Neural cell (in vitro differentiated cells): ENCODE results near the gene MRPS22. TPM values are rescaled to one million over a fixed set of nuclear protein-coding genes. Genes with fewer than 3 reads are reported as not detected.
"Not testable (repeated sequence)": the region's sequence is repeated elsewhere in the genome, so short reads cannot be mapped to it uniquely, and the experiment has no call there.

Experiments used
- H2AFZ ChIP-seq: fragments of 200-600, 300-800 bp; sonication (generic), shearing (Covaris generic); 2 replicates; pipeline ENCODE4 v1.6.0; 2014; ENCODE audit warnings: low read depth, mild to moderate bottlenecking, antibody characterized with exemption, low read length, moderate library complexity
- H3F3A ChIP-seq: fragments of 200-600 bp; shearing (Covaris generic); 2 replicates; pipeline ENCODE4 v1.6.1; 2016; ENCODE audit warnings: mild to moderate bottlenecking, moderate library complexity, mixed read lengths, antibody characterized with exemption, low read length; ENCODE audit not compliant: insufficient read depth, poor library complexity, severe bottlenecking
- H3K27ac ChIP-seq: fragments of 200-600, 300-800 bp; sonication (generic), shearing (Covaris generic); 2 replicates; pipeline ENCODE4 v1.5.1; 2014; ENCODE audit warnings: mild to moderate bottlenecking, low read length, moderate library complexity
- H3K27me3 ChIP-seq: fragments of 300-800, 200-600 bp; sonication (generic), shearing (Covaris generic); 2 replicates; pipeline ENCODE4 v1.6.0; 2014; ENCODE audit warnings: mild to moderate bottlenecking, low read depth, low read length, moderate library complexity; ENCODE audit not compliant: insufficient read depth
- H3K36me3 ChIP-seq: fragments of 300-800, 200-600 bp; sonication (generic), shearing (Covaris generic); 2 replicates; pipeline ENCODE4 v1.5.1; 2014; ENCODE audit warnings: mild to moderate bottlenecking, antibody characterized with exemption, low read length, moderate library complexity; ENCODE audit not compliant: insufficient read depth
- H3K4me2 ChIP-seq: fragments of 300-800, 200-600 bp; sonication (generic), shearing (Covaris generic); 2 replicates; pipeline ENCODE4 v1.6.0; 2014; ENCODE audit warnings: mild to moderate bottlenecking, low read length
- H3K4me3 ChIP-seq: fragments of 300-800, 200-600 bp; sonication (generic), shearing (Covaris generic); 2 replicates; pipeline ENCODE4 v1.5.1; 2014; ENCODE audit warnings: mild to moderate bottlenecking, low read length, moderate library complexity
- H3K79me2 ChIP-seq: fragments of 200-600 bp; shearing (Covaris generic); replicated peaks from 2 replicates; pipeline ENCODE4 v1.6.0; 2014; ENCODE audit warnings: mild to moderate bottlenecking, low read length, moderate library complexity; ENCODE audit not compliant: insufficient read depth
- H3K9ac ChIP-seq: fragments of 300-800, 200-600 bp; sonication (generic), shearing (Covaris generic); 2 replicates; pipeline ENCODE4 v1.6.1; 2016; ENCODE audit warnings: mild to moderate bottlenecking, low read length, mixed read lengths
- H3K9me2 ChIP-seq: fragments of 200-600 bp; shearing (Covaris generic); 2 replicates; pipeline ENCODE4 v1.6.1; 2016; ENCODE audit warnings: mild to moderate bottlenecking, low read length, mixed read lengths; ENCODE audit not compliant: insufficient read depth
- H3K9me3 ChIP-seq: fragments of 200-600, 300-800 bp; sonication (generic), shearing (Covaris generic); 2 replicates; pipeline ENCODE4 v1.6.1; 2016; ENCODE audit warnings: mild to moderate bottlenecking, mixed run types, low read length, moderate library complexity, mixed read lengths
- H4K20me1 ChIP-seq: fragments of 200-600 bp; shearing (Covaris generic); 2 replicates; pipeline ENCODE4 v1.6.1; 2016; ENCODE audit warnings: mild to moderate bottlenecking, mixed run types; ENCODE audit not compliant: insufficient read depth
- CTCF ChIP-seq: fragments of 450-650 bp; IDR thresholded peaks from 2 replicates; pipeline ENCODE4 v1.5.1; 2014; ENCODE audit warnings: antibody characterized with exemption, mild to moderate bottlenecking, moderate library complexity; ENCODE audit not compliant: poor library complexity, severe bottlenecking
- EP300 ChIP-seq: fragments of 450-650 bp; conservative IDR thresholded peaks from 2 replicates; pipeline ENCODE4 v1.6.1; 2014; ENCODE audit warnings: antibody characterized with exemption, mild to moderate bottlenecking, moderate library complexity; ENCODE audit not compliant: poor library complexity, severe bottlenecking
- EZH2 ChIP-seq: fragments of 200-600, 300-800 bp; shearing (Covaris generic), sonication (generic); IDR thresholded peaks from 2 replicates; pipeline ENCODE4 v1.6.1; 2014; ENCODE audit warnings: antibody characterized with exemption, low read length, borderline replicate concordance, mild to moderate bottlenecking; ENCODE audit not compliant: insufficient read depth, poor library complexity, severe bottlenecking
- MXI1 ChIP-seq: fragments of 450-650 bp; conservative IDR thresholded peaks from 2 replicates; pipeline ENCODE4 v1.6.1; 2014; ENCODE audit warnings: antibody characterized with exemption, mild to moderate bottlenecking; ENCODE audit not compliant: poor library complexity, severe bottlenecking
- POLR2AphosphoS5 ChIP-seq: IDR thresholded peaks from 2 replicates; pipeline ENCODE4 v1.6.1; 2012
- RAD21 ChIP-seq: fragments of 450-650 bp; conservative IDR thresholded peaks from 2 replicates; pipeline ENCODE4 v1.6.1; 2014; ENCODE audit warnings: antibody characterized with exemption, mild to moderate bottlenecking, moderate library complexity
- REST ChIP-seq: IDR thresholded peaks from 2 replicates; pipeline ENCODE4 v1.6.1; 2012; ENCODE audit warnings: borderline replicate concordance
- SMC3 ChIP-seq: fragments of 450-650 bp; conservative IDR thresholded peaks from 2 replicates; pipeline ENCODE4 v1.6.1; 2014; ENCODE audit warnings: antibody characterized with exemption, mild to moderate bottlenecking, moderate library complexity; ENCODE audit not compliant: poor library complexity
- TAF1 ChIP-seq: IDR thresholded peaks from 2 replicates; pipeline ENCODE4 v1.6.1; 2012; ENCODE audit warnings: low read depth
- polyA plus RNA-seq: library from polyadenylated mRNA; depleted of rRNA; stranded (reverse); fragments of >200 nt; gene quantifications from 2 replicates; pipeline ENCODE4 v1.2.3, GENCODE V29; 2014

The MRPS22 gene
- polyA plus RNA-seq, 1 donor from 2014 or later: 80.7 TPM

- Histone ChIP-seq H2AFZ (no peak overlapping the region), H3K36me3 (peaks cover 15% of the 10 kb centered on the region), H3K27me3 (no peaks in the 10 kb centered on the region), H3K9ac (no peak overlapping the region), H3K27ac (no peak overlapping the region), H3K4me2 (no peak overlapping the region), H3K9me3 (no peaks in the 10 kb centered on the region), H3K9me2 (no peaks in the 10 kb centered on the region), H3K4me3 (no peak overlapping the region), H3K79me2 (peaks cover 18% of the 10 kb centered on the region), H4K20me1 (peaks cover 4% of the 10 kb centered on the region), H3F3A (no peaks in the 10 kb centered on the region)
- no peak for TF ChIP-seq EP300
- TF ChIP-seq POLR2AphosphoS5: no peak
- no peak for TF ChIP-seq REST
- no peak for TF ChIP-seq MXI1
- TF ChIP-seq CTCF: no peak
- TF ChIP-seq EZH2: no peak
- no peak for TF ChIP-seq RAD21
- no peak for TF ChIP-seq TAF1
- TF ChIP-seq SMC3: no peak
These were observed 34.9 kb downstream of the MRPS22 start for GRCh38 chr3:139378587-139379241.

- Histone ChIP-seq H3K9me3 (no peaks in the 10 kb centered on the region), H3K9ac (no peak overlapping the region), H3K4me2 (no peak overlapping the region), H2AFZ (no peak overlapping the region), H3K79me2 (peaks cover 34% of the 10 kb centered on the region), H4K20me1 (peaks cover 4% of the 10 kb centered on the region), H3K27ac (no peak overlapping the region), H3F3A (no peaks in the 10 kb centered on the region), H3K4me3 (no peak overlapping the region), H3K27me3 (no peaks in the 10 kb centered on the region), H3K9me2 (no peaks in the 10 kb centered on the region), H3K36me3 (peaks cover 5% of the 10 kb centered on the region)
- TF ChIP-seq REST (no peak), RAD21 (no peak), TAF1 (no peak)
These were observed 36.8 kb downstream of the MRPS22 start for GRCh38 chr3:139380575-139380974.

GRCh38 chr3:139382291-139382690 is 38.5 kb downstream of the MRPS22 start:
- not testable (repeated sequence) for H3F3A ChIP-seq, H3K9ac ChIP-seq, H3K4me2 ChIP-seq, H3K9me2 ChIP-seq, H4K20me1 ChIP-seq, H3K4me3 ChIP-seq, H3K27me3 ChIP-seq, H3K9me3 ChIP-seq, H3K27ac ChIP-seq, H2AFZ ChIP-seq, H3K36me3 ChIP-seq
- H3K79me2 ChIP-seq: peaks cover 51% of the 10 kb centered on the region
